Skin of body (tissue), 2 donors: ENCODE results near the gene SLC38A1. TPM values are rescaled to one million over a fixed set of nuclear protein-coding genes. Genes with fewer than 3 reads are reported as not detected.

Source experiments
- DNase-seq: peaks from one replicate; lab custom pipeline; 2025; lab: John Stamatoyannopoulos, UW
- total RNA-seq: library from RNA; depleted of rRNA; stranded (reverse); fragments of >200 nt; gene quantifications from one replicate; pipeline ENCODE4 v1.2.3, GENCODE V29; 2014

The SLC38A1 gene
- total RNA-seq, 1 donor from 2014 or later = 56.6 TPM

GRCh38 chr12:46144433-46144832, 124.4 kb downstream of the SLC38A1 start:
- no peak for DNase-seq

GRCh38 chr12:46136249-46136648, 132.6 kb downstream of the SLC38A1 start:
- DNase-seq = no peak

DNA sequence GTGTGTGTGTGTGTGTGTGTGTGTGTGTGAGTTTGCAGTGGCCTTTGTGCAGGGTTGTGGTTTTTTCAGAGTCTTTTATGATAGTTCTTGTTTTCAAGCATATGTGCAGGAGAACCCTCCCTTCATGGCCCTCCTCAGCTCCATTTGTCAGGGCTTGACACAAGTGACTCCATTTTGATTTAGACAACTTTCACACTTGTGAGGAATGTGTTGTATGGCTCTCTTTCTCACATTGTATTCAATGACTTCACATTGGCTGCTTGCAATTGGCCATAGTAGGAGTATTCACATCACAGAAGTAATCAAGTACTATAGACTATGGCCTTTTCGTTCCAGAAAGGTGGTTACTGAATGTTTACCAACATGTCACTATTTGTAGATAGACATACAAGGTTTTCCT, 133.1 kb downstream of the SLC38A1 start:
- no peak for DNase-seq

GRCh38 chr12:46134852-46135251, 134.0 kb downstream of the SLC38A1 start:
- no peak for DNase-seq

GRCh38 chr12:46134205-46134811, 134.5 kb downstream of the SLC38A1 start:
- DNase-seq = no peak

GRCh38 chr12:46133751-46134150, 135.1 kb downstream of the SLC38A1 start:
- DNase-seq = no peak

Other genes starting within 250 kb of the SLC38A1 start
- gene SLC38A2, start 103.7 kb upstream of the SLC38A1 start, total RNA-seq = 366 TPM